GM19043 (cell line): ENCODE measurements around the gene BIRC2.
"Not testable (repeated sequence)": the region's sequence is repeated elsewhere in the genome, so short reads cannot be mapped to it uniquely, and the experiment has no call there.

ENCODE experiments used
- ATAC-seq: cut with Tn5 transposase; IDR thresholded peaks from one replicate; pipeline ENCODE4 v1.9.1; 2021; ENCODE audit warnings: low read depth; ENCODE audit not compliant: unreplicated experiment

The BIRC2 gene

GRCh38 chr11:102368472-102368871 lies 21.5 kb downstream of the BIRC2 start:
- ATAC-seq = peak; percentile 100

GRCh38 chr11:102374633-102375424 lies 27.8 kb downstream of the BIRC2 start:
- ATAC-seq = not testable (repeated sequence)

- no peak for ATAC-seq
These were observed 28.8 kb downstream of the BIRC2 start for GRCh38 chr11:102375720-102376399.

- ATAC-seq = no peak
These were observed 30.9 kb downstream of the BIRC2 start for GRCh38 chr11:102377891-102378290.

GRCh38 chr11:102378818-102379217 lies 31.8 kb downstream of the BIRC2 start:
- ATAC-seq = no peak

- ATAC-seq = no peak
These were observed 35.4 kb downstream of the BIRC2 start for GRCh38 chr11:102382384-102382783.

GRCh38 chr11:102383839-102384238 lies 36.8 kb downstream of the BIRC2 start:
- no peak for ATAC-seq

- no peak for ATAC-seq
These were observed 37.5 kb downstream of the BIRC2 start for GRCh38 chr11:102384419-102385079.

GRCh38 chr11:102385085-102386007 lies 38.3 kb downstream of the BIRC2 start:
- no peak for ATAC-seq

GRCh38 chr11:102386136-102386734 lies 39.2 kb downstream of the BIRC2 start:
- no peak for ATAC-seq

- ATAC-seq = no peak
These were observed 40.2 kb downstream of the BIRC2 start for GRCh38 chr11:102387043-102387781.

GRCh38 chr11:102389253-102389652 lies 42.2 kb downstream of the BIRC2 start:
- no peak for ATAC-seq

- peak; percentile 80 for ATAC-seq
These were observed 43.9 kb downstream of the BIRC2 start for GRCh38 chr11:102390667-102391465.

- no peak for ATAC-seq
These were observed 44.7 kb downstream of the BIRC2 start for GRCh38 chr11:102391549-102392237.

- ATAC-seq = no peak
These were observed 46.3 kb downstream of the BIRC2 start for GRCh38 chr11:102393272-102393730.

GRCh38 chr11:102395720-102396393 lies 48.8 kb downstream of the BIRC2 start:
- no peak for ATAC-seq
